ENCODE results near the gene HOXB6.

Gene HOXB6

DNA sequence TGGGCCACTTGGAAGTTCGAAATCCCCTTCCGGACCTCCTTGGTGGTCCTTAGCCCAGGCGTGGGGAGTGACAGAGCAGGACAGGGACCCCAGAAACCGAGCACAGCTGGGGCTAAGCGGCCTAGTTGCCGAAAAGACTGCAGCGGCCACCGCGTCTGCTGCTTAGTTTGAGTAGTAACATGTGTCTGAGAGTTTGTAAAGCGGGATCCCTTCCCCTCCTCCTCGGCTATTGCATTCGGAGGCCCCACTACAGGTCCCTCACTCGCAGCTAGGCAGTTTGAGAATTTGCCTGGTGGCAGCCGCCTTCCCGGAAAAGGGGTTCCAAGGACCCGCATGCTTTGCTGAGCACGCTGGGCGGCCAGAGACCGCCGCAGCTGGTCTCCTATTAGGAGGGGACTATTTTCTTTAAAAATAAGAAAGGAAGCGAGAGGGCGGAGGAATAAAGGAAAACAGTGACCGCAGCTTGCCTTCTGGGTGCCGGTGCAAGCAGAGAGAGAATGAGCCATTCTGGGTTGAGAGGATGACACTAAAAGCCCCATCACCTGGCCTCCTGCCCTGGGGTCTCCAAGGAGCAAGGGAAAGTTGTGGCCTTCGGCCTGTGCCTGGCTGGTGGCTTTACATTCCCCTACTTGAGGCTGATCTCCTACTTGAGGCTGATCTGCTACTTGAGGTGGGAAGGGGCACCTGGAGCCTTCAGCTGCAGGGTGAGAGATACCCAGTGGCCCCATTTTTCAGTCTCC, 10.1 kb downstream of the HOXB6 start:
- no peak for DNase-seq (ENCODE audit: low read depth in 2 of 2)

DNA sequence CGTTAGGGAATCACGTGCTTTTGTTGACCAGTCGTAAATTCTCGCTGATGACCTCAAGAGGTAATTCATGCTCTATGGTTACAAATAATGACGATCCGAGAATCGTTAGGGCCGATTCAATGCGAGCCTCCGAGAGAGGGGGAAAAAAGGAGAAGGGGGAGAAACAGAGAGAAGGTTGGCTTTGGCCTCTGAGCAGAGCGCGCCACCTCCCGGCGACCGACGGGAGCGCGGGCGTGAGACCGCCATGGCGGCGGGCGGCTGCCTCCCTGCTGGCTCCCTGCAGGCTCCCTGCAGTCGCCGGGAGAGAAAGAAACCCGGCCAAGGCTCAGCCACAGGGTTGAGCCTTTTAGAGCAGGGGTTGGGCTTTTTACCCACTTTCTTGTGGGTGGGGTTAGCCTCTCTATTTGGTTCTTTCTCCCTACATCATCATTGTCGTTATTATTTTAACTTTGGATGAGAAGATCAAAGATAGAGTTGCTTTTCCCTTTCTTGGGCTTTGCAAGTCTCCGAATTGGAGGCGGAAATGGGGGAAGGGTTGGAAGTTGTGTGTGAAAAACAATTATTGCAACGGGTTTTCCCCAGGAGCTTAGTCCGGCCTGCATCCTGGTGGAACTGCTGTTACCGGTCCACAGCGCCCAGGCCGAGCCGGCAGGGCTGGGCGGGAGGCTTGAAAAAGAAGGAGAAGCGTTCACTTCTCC, 10.8 kb downstream of the HOXB6 start:
- peak; percentile 60 to 76 for DNase-seq (ENCODE audit: low read depth in 2 of 2)

DNA sequence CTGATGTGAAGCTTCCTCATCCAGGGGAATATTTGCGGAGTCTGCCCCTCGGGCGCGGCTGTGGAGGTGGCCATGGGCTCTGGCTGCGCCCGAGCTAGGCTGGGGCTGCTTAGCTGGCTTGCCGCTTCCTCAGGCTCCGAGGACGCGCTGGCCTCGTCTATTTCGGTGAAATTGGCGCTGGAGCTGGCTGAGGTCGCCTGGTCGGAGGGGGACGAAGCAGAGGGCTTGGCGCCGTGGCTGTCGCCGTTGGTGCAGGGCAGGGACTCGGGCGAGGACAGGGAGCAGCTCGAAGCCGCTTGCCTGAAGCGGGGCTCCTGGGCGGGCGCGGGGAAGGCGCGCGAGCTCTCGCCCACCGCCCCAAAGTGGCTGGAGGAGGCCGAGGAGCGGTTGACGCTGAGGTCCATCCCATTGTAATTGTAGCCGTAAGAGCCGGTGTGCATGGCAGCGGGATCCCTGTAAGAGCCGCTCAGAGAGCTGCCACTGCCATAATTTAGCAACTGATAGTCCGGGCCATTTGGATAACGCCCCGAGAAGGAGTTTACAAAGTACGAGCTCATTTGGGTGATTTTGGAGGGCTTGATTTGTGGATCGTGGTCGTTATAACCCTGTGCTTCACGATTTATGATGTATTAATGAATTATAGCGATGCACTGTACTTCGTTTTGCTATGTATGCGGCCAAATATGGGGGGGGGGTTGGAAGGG, 11.5 kb downstream of the HOXB6 start, which contains the start of gene HOXB5:
Gene HOXB5 (minus strand): TSS at position 654 of the 704 bp plus-strand sequence. CDS start 97 bp downstream, at position 557.
- DNase-seq (ENCODE audit: low read depth in 2 of 2): no peak

DNA sequence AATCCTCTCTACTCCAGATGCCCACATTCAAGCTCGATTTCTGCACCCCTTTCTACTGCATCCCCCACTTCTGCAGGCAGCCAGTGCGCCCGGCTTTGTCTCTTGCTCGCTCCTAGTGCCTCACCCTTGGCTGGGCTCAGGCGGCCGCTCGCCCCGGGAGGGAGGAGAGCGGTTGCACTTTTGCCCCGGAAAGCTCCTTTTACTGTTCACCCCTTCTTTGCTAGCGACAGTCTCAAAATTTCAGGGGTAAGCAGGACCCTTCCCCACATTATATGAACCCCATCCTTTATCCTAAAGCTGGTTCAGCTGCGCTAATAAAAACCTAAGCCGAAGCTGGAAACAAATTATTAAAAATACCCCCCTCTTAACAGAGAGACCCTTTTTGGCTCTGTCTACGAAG, 12.2 kb downstream of the HOXB6 start:
- no peak for DNase-seq (ENCODE audit: low read depth in 2 of 2)

DNA sequence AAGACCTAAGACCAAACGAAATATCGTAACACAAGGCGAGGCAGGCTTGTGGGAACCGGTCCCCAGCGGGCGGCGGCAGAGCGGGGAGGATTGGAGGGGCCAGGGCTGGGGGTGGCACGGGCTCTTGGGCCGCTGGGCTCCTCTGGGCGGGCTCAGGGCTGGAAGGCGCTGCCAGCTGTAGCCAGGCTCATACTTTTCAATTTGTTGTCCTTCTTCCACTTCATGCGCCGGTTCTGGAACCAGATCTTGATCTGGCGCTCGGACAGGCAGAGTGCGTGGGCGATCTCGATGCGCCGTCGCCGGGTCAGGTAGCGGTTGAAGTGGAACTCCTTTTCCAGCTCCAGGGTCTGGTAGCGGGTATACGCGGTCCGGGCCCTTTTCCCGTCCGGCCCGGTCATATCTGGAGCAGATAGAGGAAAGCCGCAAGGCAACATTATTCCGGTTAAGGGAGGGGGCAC, 12.7 kb downstream of the HOXB6 start:
- DNase-seq (ENCODE audit: low read depth in 2 of 2): no peak

DNA sequence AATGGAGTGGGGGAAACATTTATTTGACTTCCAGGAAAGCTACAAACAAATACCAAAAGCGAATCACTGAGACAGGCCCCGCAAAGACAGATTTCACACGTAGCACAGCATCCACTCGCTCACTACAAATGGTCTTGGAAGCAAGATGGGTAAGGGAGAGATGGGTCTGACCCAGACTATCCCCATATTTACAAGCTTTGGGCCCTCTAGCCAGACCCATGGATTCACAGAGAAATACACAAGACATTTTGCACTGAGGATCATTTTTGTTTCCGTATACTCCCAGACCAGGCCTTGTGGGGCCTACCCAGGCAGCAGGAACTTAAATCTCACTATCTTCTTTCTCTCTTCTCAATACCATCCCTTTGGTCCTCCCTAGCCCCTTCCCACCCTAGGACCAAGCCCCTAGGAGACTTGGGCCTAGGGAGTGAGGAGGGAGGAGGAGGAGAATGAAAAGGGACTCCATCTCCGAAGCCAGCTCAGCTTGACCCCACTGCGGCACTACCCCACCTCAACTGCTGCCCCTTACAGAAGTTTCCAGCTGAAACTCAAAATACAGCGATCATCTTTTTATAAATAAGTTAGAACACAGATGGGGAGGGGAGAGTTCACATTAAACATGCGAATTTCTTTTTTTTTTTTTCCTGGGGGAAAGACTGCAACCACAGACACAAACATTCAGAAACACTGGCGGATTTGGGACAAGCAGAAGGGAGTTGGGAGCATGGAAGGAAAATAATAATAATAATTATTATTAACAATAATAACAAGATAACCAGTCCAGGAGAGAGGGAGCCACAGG, 13.3 kb downstream of the HOXB6 start:
- DNase-seq (ENCODE audit: low read depth in 2 of 2): no peak

DNA sequence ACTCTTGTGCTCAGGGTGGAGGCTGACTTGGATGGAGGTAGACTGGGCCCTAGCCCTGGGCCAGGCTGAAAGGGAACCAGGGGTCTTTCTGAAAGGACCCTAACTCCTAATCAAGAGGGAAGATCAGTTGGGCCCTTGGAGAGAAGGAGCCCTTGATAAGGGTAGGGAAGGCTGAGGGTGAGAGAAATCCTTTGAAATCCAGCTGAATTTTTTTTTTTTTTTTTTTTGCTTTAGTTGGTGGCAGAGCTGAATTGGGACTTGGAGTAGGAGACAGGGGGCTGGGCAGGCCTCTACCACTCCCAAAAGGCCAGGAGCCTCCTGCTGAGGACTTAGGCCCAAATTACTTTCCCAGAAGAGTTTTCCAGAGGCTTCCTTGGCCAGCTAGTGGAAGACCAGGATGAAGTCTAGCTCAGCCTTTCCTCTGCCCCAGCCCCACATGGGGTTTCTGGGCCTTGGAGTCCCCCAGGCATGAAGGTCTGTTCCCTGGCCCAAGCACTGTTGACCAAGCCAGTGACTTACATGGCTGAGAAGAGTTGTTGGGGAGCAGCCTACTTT, 14.1 kb downstream of the HOXB6 start:
- no peak for DNase-seq (ENCODE audit: low read depth in 2 of 2)

DNA sequence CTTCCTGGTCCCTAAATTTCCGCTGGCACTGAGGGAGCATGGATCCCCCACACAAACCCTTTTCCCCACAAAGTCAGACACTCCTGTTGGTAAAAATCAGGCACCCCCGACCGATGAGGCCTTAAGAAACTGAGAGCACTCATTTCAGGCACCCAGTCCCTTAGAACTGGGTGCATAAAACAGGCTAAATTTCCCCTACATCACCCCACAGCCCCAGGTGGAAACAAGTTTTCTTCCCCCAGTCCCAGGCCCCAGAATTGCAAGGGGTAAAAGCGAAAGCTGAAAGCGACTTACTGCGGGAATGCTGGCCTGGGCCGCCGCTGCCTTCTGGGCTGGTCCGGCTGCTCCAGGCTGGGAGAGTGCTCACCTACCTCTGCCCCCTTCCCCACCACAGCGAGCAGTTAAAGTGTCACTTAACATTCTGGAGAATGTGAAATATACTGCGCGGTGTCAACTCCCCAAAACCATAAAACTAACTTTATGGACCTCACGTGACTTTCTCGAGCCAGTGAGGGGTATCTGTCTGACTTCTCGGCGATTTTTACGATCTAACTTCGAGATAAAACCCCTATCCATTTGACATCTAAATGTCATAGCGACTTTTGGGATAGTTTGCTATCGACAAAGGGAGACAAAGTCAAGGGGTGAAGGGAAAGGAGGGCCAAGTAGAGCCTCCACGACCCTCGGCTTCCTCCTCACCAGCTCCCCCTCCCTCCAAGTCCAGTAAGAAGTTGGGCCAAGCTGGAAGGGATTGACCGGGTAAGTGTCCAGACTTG, 14.8 kb downstream of the HOXB6 start, which contains the start of gene HOXB3:
Gene HOXB3 (minus strand): TSS at position 411 of the 776 bp plus-strand sequence. CDS start 37,767 bp downstream, outside the sequence.
- no peak for DNase-seq (ENCODE audit: low read depth in 2 of 2)

DNA sequence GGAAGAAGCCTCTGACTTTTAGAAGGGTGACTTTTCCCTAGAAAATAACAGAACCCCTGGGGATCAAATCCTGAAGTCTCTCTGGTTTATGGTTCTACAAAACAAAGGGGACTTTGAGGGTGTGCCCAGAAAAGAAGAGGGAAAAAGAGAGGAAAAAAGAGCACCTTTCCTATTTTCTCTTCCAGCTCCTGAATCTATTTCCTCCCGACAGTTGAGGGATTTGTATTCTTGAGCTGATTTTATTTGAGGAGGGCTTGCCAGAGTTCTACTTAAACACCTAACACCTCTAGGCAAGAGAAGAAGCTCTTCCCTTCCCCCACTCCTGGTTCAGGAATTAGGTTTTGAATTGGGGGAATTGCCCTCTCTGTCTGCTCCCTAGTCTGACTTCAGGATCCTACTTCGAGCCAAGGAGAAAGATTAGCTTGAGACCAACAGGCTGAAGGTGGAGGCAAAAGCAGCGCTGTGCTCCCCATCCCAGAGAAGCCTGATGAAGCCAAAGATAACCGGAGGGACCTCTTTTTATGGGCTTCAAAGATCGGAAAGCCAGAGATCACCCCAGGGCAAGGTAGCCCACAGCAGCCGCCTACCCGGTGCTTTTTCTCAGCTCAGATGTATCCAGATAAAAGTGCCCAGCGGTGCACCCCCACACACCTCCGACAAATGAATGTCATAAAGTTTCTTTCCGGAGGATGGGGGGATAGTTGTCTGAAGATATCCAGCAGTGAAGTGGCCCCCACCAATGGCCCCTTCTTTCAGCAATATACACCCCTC, 15.5 kb downstream of the HOXB6 start:
- no peak for DNase-seq (ENCODE audit: low read depth in 2 of 2)

DNA sequence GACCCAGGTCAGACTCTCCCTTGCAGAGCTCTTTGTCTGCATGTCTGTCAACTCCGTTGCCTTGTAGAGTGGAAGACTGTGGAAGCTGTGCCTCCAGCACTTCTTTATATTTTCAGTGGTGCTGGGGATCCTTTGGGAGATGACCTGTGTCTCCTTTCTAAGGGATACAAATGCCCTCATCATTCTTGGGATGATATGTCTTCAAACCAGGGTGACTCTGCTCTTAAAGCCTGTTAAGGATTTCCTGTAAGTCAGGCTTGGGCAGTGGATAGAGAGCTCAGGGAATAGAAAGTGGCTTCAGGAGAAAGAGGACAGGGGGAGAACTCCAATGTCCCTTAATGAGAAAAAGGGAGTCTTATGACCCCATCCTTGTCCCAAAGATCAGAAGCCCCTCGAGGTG, 16.3 kb downstream of the HOXB6 start:
- no peak for DNase-seq (ENCODE audit: low read depth in 2 of 2)

DNA sequence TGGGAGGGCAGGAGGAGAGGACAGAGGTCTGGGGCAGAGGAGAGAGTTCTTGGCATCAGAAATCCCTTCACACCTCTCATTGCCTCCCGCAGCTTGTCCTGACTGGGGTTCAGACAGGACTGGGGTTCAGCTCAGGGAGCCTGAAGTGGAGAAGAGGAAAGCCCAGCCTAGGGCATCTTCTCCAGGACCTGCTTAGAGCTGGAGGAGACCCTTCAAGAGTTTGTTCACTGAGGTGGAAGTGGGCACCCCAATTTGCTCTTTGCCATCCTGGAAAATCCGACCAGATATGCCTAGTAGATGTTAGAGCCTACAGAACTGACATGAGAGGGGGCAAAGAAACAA, 16.7 kb downstream of the HOXB6 start:
- DNase-seq (ENCODE audit: low read depth in 2 of 2): no peak

DNA sequence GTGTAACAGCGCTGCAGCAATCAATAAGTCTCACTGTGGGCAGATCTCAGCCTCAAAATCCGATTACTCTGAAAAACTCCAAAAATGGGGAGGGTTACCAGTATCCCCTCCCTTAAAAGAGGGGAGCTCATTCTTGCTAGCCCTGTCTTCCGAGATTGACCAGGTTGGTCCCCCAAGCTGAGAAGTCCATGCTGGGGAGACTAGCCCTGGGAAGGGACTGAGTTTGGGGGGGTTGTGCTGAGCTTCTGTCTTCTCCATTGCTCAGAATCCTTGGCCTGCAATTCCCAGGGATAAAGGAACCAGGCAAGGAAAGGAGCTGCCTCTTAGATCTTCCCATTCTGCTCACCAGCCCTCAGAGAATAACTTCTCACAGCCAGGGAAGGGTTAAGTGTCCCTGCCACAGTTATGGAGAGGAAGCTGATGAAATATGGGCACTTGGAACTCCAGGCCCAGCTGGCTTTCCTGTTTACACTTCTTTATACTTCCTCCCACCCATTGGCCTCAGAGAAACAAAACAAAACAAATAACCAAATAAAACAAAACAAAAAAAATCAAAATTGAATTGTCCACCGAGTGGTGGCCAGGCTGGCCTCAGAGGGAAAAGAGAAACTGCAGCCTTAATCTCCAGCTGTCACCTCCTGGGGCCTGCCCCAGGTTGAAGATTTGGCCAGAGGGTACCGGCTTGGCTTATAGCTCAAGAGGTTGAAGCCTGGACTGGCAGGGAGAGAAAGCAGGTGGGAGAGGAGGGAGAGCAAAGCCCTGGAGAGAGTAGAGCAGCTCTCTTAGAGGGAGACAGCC, 17.3 kb downstream of the HOXB6 start:
- DNase-seq (ENCODE audit: low read depth in 2 of 2): no peak

DNA sequence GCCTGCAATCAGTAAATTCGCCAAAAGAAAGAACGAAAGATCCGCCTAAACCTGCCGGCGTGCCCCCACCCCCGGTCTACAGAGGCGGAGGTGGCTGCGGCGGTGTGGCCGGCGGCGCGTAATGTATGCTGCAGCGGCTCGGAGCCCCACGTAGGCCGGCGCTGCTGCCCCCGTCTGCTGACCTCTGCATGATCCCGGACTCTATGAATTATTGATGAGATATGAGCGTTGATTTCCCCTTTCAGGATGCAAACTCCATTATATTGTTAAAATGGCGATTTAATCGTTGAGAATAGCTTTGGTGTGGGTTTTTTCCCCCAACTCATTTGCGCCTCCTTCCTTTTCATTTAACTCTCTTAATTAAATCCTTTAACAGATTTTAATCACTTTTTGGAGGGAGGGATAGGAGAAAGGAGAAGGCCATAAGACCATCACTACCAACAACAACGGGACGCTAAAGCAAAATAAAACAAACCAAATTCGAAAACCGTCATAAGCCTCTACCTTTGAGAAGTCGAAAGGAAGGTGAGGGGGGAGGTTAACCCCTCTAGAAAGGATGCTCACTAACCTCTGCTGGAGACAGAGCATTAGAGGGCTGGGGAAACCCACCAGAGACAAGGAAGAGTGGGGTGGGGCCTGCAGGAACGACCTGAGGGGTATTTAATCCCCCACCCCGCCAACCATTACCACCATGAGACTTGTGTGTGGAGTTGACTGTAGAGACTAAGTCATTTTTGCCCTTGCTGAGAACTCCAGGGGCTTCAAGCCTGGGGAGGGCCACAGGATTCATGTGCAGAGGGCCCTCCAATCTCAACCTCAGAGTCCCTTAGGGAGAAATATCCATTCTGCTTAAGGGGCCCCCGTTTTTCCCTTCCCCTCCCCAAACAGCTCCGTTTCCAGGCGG, 18.2 kb downstream of the HOXB6 start:
- no peak for DNase-seq (ENCODE audit: low read depth in 2 of 2)

DNA sequence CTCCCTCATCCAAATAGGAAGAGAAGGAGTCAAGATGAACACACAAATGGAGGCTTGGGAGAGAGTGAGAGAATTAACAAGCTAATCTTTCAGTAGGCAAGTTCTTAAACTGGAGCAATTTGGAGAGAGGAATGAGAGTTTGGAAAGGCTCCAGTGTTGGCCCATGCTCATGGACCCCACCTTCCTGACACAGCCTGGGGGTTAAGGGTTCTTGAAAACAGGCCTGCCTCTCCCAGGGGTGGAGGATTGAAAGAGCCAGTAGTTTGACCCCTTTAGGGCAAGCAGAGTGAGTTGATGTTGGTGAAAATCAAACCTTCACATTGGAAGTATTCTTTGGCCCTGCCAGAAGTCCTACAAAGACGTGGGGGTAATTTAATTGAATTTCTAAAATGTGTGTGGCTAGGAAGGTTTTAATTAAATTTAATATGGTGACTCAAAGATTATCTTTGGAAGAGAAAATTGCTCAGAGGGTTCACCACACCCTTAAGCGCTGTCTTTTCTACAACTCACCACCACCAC, 20.5 kb downstream of the HOXB6 start:
- no peak for DNase-seq (ENCODE audit: low read depth in 2 of 2)

DNA sequence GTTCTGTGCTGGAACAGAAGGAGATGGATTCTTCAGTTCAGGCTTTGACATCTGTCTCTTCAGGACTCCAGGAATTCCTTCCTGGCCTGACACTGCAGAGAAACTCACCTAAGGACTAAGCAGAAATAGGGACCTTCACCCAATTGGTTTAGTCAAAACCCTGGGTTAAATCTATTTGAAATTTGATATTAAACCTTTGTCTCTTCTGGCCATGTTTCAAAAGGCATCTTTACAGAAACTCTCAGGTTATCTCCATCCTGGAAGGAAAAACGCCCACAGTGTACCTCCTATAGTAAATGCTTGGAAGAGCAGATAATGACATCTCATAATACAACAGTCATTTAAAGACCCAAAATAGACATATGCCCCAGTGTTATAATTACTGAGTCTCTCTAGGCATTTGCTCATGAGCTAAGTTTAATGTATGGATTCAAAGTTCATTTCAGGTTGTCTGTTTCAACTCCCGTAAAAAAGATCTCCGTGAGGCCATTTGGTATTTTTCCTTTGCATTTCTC, 21.0 kb downstream of the HOXB6 start:
- DNase-seq (ENCODE audit: low read depth in 2 of 2): no peak

DNA sequence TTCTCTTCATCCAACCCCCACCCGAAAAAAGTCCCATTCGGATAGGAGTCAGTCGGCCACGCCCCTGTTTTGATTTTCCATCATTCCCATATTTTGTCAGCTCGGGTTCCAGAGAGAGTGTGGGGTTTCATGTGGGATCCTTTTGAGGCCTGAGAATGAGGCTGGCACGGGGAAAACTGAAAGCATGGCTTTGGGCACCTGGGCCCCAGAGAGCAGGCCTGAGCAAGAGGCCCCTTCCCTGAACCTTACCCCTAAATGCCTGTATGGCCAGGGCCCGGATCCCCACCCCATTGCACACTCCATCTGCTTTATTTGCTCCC, 22.1 kb downstream of the HOXB6 start:
- DNase-seq (ENCODE audit: low read depth in 2 of 2): no peak

DNA sequence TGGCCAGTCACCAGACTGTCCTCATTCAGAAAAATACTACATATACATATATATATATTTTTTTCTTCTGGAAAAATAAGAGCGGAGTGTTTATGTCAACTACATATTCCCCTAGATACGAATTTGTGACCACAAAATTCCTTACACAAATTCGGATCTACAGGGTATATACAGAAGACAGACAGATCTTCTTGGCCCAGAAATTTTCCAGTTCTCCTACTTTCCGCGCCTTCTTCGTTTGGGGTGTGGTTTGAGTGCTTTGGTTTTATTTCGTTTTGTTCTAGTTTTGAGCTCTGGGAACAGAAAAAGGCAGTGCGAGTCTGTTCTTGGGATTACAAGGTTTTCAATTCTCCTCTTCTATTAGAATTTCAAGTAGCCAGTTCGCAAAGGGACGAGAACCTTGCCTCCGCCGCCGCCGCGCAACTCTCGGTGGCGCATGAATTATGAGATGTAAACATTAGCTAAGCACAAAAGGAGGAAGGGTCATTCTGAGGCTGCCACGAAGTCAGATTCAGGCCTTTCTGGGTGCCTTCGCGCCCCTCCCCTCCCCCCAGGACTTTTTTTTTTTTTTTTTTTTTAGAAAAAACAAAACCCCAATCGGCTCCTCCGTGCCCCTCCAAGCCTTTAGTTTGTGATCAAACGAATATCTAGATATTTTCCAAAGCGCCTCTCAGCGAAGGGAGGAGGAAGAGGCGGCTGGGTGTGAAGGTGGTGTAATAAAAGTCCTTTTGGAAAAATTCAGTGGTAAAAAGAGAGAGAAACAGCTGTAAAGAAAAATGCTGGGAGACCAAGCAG, 24.8 kb downstream of the HOXB6 start:
- no peak for DNase-seq (ENCODE audit: low read depth in 2 of 2)

Data from stimulated activated CD4-positive, alpha-beta T cell treated with anti-CD3 and anti-CD28 coated beads, Interleukin-1b, Interleukin-23, amount 100 ng/mL, for 1 hour (primary cell).